ENCODE data around the gene FAM20C.
A peak's percentile ranks its signal among the peaks of the same experiment; 100 is the strongest.

Gene FAM20C

DNA sequence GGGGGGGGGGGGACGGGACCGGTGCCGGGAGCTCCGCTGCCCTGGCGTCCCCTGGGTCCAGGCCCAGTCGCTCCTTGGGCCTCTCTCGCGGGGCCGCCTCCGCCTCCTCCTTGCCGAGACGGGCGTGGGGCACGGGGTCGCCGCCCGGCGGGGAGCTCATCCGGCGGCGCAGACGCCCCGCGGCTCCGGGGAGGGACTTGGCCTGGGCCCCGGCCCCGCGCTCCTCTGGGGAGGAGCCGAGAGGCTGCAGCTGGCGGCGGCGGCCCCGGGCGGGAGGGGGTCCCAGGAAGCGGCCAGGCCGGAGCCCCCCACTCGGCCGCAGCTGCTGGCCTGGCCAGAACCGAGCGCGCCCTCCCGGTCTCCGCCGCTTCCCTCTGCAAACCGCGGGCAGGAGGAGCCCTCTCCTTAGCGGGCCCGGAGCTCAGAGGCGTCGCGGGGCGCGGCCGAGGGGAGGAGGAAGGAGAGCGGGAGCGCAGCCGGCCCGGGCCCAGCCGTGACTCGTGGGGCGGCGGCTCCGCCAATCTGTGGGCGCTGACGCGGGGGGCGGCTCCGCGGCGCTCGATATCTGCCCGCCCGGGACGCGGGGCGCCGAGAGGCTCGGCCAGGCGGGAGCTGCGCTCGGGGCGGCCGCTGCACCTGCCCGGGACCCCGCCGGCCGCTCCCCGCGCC, at the start of gene FAM20C:
Gene FAM20C, plus strand, starts transcription at position 591 of the 669 bp plus-strand sequence. CDS start 629 bp downstream, outside the sequence.
- no peak for DNase-seq

DNA sequence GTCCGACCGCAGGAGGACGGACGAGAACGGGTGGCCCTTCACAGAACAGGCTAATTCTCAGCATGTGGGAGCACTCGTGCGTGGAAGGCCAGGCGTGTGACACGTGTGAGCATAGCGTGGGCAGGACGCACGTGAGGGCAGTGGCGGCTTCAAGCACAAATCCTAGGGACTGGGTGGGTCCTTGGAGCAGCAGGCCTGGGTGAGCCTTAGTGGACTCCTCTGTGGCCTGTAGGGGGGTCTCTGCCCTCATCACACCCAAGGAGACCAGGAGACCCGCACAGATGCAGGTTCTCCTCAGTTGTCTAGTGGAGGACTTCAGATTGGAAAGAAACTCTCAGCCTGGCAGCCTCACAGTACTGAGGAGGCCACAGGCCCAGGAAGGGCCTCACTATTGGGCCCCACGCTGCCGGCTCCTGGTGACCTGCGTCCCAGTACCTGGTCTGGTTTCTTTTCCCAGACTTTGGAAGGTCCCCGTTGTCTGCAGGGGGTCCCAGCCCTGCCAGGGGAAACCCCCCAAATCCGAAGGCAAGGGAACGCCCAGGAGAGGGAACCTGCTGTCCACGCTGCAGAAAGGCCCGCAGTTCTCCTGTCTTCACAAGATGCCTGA, 49.1 kb upstream of the FAM20C start:
- no peak for DNase-seq

DNA sequence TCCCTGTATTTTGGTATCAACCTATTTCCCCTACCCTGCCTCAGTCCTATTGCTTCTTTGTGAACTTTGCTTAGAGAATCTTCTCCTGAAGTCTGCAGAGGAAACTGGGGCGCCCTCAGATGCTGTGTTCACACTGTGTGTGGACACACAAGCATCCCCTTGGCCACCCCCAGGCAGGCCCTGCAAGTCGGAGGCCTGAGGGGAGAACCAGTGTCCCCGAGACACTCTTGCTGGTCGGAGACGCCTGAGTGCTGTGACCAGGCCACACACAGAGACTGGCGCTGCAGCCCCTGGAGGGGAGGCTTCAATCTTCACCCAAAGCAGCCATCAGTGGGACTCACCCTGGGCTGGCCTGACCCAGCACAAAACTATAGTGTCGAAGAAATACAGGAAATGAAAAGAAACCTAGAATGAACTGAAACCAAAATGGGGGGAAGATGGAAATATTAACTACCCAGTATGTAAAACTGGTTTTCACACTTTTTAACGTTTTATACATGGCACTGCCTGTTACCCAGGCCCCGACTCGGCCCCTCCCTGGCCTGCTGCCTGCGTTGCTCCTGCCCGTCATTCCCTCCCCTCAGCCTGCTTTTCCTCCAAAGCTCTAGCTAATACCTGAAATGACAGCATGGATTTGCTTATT, 48.4 kb upstream of the FAM20C start:
- DNase-seq: no peak

DNA sequence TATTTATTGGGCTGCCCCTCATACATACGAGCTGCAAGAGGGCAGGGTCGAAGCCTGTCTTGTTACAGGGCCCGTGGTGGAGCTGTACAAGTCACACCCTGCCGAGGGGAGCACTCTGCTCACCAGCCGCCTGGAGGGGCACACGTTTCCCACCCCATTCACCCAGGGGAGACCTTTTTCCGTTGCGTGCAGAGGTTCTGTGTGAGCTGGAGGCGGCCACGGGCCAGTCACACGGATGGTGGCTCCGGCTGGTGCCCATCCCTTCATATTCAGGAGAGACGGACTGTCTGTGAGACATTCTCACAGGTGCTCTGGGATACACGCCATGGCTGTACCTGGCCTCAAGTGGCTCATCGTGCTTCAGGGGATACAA, 47.9 kb upstream of the FAM20C start:
- no peak for DNase-seq

DNA sequence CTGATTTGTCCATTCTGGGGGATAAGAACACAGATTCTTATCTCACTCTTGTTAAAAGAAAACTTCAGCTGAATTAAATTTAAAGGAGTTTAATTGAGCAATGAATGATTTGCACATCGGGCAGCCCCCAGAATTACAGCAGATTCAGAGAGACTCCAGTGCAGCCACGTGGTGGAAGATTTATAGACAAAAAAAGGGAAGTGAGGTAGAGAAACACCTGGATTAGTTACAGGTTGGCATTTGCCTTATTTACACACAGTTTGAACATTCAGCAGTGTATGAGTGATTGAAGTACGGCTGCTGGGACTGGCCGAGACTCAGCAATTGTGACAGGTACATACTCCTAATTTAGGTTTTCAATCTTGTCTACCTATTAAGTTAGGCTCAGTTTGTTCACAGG, 46.5 kb upstream of the FAM20C start:
- DNase-seq: no peak

DNA sequence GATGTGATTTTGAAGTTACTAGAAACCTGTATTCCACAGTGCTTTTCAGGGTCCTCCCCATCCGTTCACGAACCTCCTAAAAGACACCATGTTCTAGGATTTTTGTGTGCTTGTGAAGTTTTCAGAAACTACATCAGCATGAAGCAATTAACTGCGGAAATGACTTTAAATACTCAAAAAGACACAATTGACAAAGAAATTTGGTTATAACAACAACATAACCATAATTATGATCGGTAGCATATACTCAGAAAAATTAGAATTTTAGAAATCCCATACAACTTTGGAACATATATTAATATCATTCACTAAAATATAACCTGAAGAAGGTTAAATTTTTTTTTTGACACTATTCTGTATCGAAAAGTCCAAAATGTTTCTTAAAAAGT, 43.8 kb upstream of the FAM20C start:
- no peak for DNase-seq

DNA sequence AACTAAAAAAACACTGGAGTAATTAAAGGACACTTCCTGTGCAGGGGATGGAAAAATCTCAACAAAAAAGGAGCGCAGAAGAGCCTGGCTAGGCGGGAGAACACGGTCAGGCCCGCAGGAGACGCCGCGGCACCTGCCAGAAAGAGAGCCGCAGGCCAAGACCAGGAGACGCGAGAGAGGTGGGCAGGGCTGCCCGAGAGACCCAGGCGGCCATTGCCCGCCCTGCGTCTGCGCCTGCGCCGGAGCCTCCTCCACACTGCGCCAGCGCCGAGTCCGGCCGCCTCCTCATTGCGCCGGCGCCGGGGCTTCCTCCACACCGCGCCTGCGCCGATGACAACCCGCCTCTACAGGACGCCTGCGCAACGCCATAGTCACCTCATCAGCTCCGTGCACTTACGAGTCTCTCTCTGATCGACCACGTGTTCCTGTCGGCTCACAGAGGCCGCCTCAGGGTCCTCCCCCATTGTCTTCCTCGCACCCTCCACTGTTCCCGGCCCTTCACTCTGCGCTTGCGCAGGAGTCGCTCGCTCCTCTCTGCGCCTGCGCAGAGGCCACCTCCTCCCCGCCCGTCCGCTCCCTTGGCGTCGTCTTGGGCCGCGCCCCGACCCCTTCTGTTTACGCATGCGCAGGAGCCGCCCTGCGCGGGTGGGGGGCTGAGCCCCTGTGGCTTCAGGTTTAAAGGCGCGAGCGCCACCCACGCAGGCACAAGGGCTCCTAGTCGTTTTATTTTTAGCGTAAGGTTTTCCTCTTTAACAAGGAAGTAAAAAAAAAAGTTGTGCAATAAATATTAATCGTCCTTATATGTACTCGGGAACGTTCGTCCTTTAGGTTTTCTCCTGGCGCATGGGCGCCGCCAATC, 43.2 kb upstream of the FAM20C start:
- DNase-seq: peak; percentile 98

DNA sequence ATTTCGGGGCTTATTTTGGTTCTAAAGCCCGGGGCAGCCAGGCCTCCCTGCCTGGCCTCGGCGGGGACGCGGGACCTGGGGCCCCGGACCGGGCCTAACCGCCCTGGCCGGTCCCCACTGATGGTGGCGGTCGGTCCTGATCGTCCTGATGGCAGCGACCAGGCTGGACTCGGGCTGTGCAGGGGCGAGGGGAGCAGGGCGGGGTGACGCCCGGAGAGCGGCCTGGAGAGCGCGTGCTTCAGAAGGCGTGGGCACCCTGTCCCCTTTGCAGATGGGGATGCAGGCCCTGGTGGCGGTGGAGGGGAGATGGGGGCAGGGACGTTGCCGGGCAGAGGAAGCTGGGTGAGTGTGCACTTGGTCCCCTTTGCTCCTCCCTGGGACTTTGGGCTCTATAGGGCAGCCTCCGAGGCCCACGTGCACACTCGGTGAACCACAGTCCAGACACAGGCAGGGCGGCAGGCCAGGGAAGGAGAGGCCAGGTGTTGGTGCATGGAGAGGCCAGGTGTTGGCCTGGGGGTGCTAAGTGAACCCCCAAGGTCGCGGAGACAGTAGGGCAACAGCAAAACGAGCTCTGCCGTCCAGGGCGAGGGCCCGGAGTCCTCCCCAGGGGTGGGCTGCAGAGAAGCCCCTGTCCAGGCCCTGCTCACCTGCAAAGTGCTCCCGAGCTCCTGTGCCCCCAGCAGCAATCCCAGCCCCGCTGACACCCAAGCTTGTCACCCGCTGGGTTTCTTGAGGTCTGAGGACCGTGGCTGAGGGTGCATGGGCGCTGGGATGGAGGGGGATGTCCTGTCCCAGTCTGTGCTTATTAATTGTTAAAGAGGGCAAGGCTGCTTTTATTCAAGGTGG, 42.4 kb upstream of the FAM20C start:
- DNase-seq: peak; percentile 40

DNA sequence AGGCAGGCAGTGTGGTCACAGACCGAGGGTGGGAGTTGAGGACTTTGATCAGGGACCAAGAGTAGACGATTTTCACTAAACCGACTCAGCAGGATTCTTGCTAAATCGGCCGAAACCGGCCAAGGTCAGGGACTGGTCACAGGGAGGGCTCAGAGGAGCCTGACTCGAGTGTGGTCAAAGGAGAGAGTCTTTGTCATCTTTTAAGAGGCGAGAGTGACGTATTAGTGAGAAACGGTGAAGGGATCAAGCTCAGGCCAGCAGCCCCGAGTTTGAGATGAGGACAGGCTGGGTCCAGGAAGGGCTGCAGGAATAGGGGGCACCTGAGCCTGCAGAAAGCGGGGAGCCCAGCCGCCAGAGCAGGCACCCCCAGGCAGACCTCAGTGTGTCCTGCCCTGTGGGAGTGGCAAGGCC, 41.6 kb upstream of the FAM20C start:
- DNase-seq: no peak

DNA sequence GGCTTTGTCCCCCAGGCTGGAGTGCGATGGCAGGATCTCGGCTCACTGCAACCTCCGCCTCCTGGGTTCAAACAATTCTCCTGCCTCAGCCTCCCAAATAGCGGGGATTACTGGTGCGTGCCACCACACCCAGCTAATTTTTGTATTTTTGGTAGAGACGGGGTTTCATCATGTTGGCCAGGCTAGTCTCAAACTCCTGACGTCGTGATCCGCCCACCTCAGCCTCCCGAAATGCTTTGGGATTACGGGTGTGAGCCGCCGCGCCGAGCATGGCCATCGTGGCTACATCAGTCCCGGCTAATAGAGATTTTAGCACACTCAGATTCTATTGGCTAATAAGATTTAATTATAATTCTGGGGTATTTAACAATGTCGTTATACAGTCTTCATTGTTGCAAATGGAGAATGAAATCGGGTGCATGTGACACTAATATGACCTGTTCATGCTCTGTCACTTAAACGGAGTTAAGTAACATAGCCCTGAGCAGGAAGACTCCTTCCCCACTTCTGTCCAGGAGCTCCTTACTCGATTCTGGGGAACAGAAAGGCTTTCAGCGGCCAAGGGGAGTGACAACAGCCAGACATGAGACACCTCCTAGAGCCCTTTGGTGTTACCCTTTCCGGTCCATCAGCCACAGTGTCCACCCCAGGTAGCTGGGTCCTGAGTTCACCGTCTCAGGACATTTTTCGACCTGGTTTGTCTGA, 40.9 kb upstream of the FAM20C start:
- no peak for DNase-seq

DNA sequence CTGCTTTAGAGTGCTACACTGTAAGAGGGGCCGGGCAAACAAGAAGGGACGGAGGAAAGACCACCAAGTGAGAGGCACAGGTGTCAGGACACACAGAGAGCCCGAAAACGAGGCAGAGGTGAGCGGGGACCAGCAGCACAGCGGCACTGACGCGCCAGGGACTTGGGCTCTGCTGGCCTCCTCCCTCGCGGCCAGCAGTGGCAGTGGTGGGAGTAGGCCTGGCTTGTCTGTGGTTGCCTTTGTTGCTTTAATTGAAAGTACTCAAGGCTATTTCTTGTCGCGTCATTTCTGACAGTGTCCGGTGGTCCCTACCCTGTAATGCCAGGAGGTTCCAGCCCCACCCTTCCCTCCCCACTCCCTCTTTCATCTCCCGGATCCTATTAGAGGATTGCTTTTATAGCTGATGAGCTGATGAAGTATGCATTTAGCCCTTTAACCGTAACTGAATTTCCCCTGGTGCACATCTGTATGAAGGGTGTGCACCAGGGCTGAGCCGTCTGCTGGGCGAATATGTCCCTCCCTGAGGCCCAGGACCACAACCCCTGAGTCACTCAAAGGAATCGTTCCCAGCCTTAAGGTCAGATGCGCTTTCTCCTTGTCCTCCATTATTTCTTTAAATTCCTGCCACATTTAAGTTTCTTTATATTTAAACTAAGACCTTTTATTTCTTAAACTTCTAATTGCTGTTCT, 39.5 kb upstream of the FAM20C start:
- DNase-seq: no peak

DNA sequence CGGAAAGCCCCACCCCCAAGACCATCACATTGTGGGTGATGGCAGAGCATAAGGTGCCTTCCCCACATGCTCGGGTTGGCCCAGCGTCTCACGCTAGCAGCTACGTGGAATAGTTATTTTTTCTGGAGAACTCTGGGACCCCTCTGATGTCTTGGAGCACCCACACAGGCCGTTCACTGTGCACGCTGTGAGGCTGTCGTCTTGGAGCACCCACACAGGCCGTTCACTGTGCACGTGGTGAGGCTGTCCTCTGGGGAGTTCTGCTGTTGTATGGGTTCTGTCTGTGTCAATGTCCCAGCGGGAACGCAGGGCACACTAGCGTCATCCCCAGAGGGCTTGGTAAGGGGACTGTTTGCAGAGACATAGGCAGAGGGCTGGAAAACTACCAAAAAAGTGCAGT, 38.8 kb upstream of the FAM20C start:
- DNase-seq: no peak

DNA sequence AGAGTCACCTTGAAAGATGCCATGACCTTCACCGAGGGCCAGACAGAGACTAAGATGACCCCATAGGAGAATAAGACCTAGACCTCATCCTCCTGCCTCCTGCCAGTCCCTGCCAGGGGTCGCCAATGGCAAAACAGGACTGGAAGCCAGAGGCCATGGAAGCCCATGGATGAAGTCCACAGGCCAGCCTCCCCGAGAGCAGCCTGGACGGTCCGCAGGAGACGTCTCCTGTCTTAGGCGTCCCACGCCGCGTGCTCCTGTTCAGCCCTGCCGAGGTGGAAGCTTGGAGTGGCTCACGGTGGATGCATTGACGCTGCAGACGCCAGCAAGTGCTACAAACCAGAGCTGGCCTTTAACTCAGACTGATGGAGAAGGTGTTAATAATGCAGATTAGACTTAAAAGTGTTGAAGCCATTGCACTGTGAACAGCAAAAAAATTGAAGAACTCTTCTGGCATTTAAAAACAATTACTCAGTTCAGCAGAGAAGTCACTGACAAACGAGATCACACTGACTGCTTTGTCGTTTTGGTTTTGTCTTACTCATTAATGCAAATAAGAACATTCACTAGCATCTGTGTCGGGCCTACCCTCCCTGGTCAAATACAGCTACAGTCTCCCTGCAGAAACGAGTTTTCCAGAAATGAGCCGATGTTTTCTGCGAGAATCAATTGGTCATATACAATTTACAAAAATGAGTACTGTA, 38.1 kb upstream of the FAM20C start:
- no peak for DNase-seq

DNA sequence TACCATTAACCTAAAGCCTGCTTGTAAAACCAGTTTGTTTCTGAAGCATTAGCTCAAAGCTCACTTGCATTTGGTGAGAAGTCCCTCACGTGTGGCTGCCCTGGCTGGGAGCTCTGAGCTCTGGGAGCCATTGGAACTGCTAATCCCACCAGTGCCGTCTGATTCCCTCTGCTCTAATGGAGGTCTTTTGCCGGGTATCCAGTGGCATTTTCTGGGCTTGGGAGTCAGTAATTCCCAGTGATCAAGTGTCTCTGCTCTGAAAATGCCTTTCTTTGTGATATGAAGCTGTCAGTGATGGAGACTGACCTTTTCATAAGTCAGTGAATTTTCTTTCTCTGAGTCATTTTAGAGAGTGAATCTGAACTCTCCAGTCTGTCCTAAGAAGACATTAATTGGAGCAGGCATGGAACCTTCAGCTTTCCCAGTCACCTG, 36.9 kb upstream of the FAM20C start:
- DNase-seq: no peak

DNA sequence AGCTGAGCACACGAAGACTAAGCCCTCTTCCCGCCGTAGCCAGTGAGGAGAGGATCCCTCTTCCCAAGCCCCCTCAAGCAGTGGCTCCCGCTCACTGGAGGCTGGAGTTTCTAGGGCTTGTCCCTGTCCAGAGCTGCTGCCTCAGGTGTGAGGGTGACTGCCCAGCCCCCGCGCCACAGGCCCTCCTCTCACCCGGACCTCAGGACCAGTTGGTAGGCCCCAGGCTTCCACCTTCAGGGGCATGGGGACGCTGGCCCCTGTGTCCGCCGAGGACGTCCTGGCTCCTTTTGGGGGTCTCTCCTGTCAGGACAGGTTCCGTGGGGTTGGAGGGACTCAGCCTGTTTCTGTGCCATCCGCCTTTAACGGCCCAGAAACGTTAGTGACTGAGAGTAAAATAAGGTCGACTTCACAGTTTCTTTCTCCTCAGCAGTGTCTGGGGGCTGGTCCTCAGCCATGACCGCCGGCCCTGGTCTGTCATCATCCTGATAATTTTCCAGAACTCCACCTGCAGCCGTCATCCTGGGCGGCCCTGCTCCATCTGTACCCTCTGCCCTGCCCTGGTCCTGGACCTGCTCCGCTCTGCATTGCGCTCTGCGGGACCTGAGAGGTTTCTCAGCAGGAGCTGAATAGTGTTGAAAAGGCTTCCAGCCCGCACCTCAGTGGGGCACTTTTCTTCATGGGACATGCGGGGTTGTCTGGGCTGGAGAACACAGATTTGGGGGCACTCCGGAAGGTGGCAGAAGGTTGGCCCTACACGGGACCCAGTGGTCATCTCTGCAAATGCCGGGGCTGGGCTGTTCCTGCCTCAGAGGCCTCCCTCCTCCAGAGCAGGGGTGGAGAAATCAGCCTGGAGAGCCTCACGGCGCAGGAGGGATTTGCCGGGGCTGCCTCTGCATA, 36.0 kb upstream of the FAM20C start:
- DNase-seq: no peak

DNA sequence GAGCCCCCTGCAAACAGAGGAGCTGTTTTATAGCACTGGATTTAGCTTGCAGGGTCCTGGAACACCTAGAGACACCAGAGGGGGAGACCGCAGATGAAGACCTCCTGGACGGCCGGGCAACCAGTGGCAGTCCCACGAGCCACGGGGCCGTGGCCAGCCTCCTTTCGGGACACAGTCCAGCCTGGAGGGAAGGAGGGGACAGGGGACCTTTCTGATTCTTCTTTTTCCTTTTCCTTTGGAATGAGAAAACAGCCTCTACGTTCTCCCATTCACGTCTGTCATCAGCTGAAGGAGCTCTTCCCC, 35.4 kb upstream of the FAM20C start:
- DNase-seq: no peak

DNA sequence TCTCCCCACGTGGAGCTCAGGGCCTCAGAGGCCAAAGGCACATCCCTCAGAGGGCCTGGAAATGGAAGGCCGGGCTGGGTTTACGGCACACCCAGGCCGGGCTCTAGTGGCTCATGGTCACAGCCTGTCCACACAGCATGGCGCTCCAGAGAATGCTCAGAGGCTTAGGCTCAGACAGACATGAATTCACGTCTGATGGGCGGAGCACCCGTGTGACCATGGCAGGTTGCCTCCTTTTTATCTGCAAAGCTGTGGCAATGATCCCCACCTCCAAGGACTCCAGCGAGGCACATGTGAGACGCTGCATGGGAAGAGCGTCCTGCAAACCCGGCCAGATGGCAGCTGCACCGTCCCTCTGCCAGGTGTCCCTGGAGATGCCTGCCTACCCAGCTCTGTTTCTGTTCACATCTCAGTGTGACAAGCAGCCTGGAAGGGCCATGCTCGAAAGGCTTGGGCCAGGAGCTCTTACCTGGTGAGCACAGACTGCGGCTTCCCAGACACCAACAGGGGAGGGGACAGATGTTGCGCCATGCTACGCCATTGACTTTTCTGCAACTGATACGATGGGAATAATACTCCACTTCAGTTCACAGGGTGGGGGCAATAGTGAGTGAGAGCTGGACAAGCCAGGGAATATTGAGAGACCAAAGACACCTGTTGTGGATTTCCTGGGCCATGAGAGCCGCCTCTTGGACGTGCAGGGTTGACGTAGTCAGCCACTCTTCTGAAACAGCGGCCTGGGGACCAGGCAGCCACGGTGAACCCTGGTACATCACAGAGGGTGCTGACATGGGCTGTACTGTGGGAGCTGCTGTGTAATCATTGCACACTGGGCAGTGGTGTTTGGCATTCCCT, 34.4 kb upstream of the FAM20C start:
- no peak for DNase-seq

DNA sequence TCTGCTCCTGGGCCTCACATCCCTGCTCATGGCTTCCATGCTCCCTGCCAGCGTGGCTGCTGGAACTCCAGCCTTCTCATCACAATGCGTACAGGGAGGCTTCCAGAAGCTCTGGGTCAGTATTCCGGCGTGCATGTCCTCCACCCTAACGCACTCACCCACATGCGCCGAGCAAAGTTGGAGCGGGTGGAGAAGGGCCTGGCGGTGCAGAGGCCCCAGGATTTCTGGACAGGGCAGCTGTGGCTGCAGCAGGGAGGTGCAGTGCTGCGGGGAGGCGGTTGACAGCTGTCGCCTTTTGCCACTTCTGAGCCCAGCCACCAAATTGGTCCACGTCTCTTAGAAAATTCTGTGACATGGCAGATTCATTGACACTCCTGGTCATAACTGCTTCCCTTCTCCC, 33.6 kb upstream of the FAM20C start:
- no peak for DNase-seq

Data from activated CD4-positive, alpha-beta T cell treated with anti-CD3 and anti-CD28 coated beads, Interleukin-10, Interleukin-2, amounts not matched to agents 100 ng/mL and 50 ng/mL, durations not matched to agents 16 hours and 8 hours (primary cell).